Endodermal cell (in vitro differentiated cells): Measurements from ENCODE around the gene TSHZ2. TPM values are rescaled to one million over a fixed set of nuclear protein-coding genes. Genes with fewer than 3 reads are reported as not detected.

Experiments used
- DNase-seq: peaks from one replicate; pipeline ENCODE4 v3.0.0-alpha.2; 2017
- H3K27ac ChIP-seq: 2 replicates; pipeline ENCODE4 v1.5.1; 2013; ENCODE audit warnings: mild to moderate bottlenecking, low read depth, low read length, moderate library complexity
- H3K27me3 ChIP-seq: 2 replicates; pipeline ENCODE4 v1.6.1; 2013; ENCODE audit warnings: mild to moderate bottlenecking, low read length, moderate library complexity; ENCODE audit not compliant: insufficient read depth, control insufficient read depth, poor library complexity, severe bottlenecking
- H3K36me3 ChIP-seq: 2 replicates; pipeline ENCODE4 v1.7.0; 2013; ENCODE audit warnings: mild to moderate bottlenecking, low read length, moderate library complexity; ENCODE audit not compliant: control insufficient read depth, insufficient read depth
- H3K4me1 ChIP-seq: one replicate; pipeline ENCODE4 v1.7.0; 2013; ENCODE audit warnings: low read length; ENCODE audit not compliant: control insufficient read depth, insufficient read depth
- H3K4me3 ChIP-seq: 2 replicates; pipeline ENCODE4 v1.5.1; 2013; ENCODE audit warnings: mild to moderate bottlenecking, low read length, moderate library complexity
- H3K9ac ChIP-seq: 2 replicates; pipeline ENCODE4 v1.6.1; 2013; ENCODE audit warnings: mild to moderate bottlenecking, low read length, moderate library complexity; ENCODE audit not compliant: poor library complexity, severe bottlenecking; ENCODE audit errors: extremely low read depth
- H3K9me3 ChIP-seq: 2 replicates; pipeline ENCODE4 v1.6.1; 2013; ENCODE audit warnings: mild to moderate bottlenecking, low read length, moderate library complexity; ENCODE audit not compliant: control insufficient read depth
- H3K27ac Mint-ChIP-seq: 2 replicates; pipeline ENCODE4 v1.8.0; 2020; ENCODE audit warnings: mixed read lengths
- H3K27me3 Mint-ChIP-seq: 2 replicates; pipeline ENCODE4 v1.8.0; 2021; ENCODE audit warnings: mild to moderate bottlenecking, mixed read lengths; ENCODE audit not compliant: insufficient read depth
- H3K36me3 Mint-ChIP-seq: 2 replicates; pipeline ENCODE4 v1.8.0; 2020; ENCODE audit warnings: low read depth, mixed read lengths
- H3K4me1 Mint-ChIP-seq: 2 replicates; pipeline ENCODE4 v1.8.0; 2020; ENCODE audit warnings: mixed read lengths
- H3K4me3 Mint-ChIP-seq: 2 replicates; pipeline ENCODE4 v1.8.0; 2020; ENCODE audit warnings: mild to moderate bottlenecking, moderate library complexity, mixed read lengths
- H3K9me3 Mint-ChIP-seq: 2 replicates; pipeline ENCODE4 v1.8.0; 2020; ENCODE audit warnings: mild to moderate bottlenecking, mixed read lengths
- CTCF ChIP-seq: fragments of 200-600 bp; sonication (generic); conservative IDR thresholded peaks from 2 replicates; pipeline ENCODE4 v1.5.0; 2021; ENCODE audit warnings: antibody characterized with exemption, mild to moderate bottlenecking
- WGBS, 2 experiments: methylation state at CpG; one replicate each; pipeline versions ENCODE4 v1.1.5 to v1.1.7; 2013; ENCODE audit warnings: missing lambda C conversion rate in 2 of 2, mixed read lengths in 1 of 2; ENCODE audit not compliant: insufficient coverage in 1 of 2, insufficient read length in 1 of 2; 5-methylcytosine and 5-hydroxymethylcytosine counted together
- total RNA-seq, 2 donors: library from RNA; stranded (reverse); fragmentation: NEBNext Ultra II Directional in 1 of 2; extraction: Animal tissue kit (Norgen Biotek cat#: 25700) in 1 of 2; gene quantifications; 2 replicates in 1 of 2; 3 replicates in 1 of 2; pipeline ENCODE4 v1.2.1, GENCODE V29; 2021

Gene TSHZ2
- total RNA-seq, 2 donors from 2014 or later = 0.07 to 0.31 TPM

- no peak overlapping the region for H3K27ac Mint-ChIP-seq
- WGBS, 2 experiments = 95 to 100% methylated on average over 4 to 6 of the region's 6 CpGs
- no peaks in the 10 kb centered on the region for H3K9me3 ChIP-seq
- no peak overlapping the region for H3K9ac ChIP-seq
- no peaks in the 10 kb centered on the region for H3K36me3 Mint-ChIP-seq
- H3K27me3 Mint-ChIP-seq = no peaks in the 10 kb centered on the region
- no peaks in the 10 kb centered on the region for H3K36me3 ChIP-seq
- no peak overlapping the region for H3K4me3 Mint-ChIP-seq
- no peak overlapping the region for H3K4me3 ChIP-seq
- no peaks in the 10 kb centered on the region for H3K9me3 Mint-ChIP-seq
- no peaks in the 10 kb centered on the region for H3K27me3 ChIP-seq
- H3K4me1 Mint-ChIP-seq = peaks cover 2% of the 10 kb centered on the region
- no peak overlapping the region for H3K27ac ChIP-seq
- no peaks in the 10 kb centered on the region for H3K4me1 ChIP-seq
- DNase-seq = no peak
- TF ChIP-seq CTCF = no peak
Observed at GRCh38 chr20:52996658-52997057, 24.5 kb downstream of the TSHZ2 start.

- TF ChIP-seq CTCF = no peak
- Mint-ChIP-seq H3K9me3 (no peaks in the 10 kb centered on the region), H3K4me3 (no peak overlapping the region), H3K27ac (no peak overlapping the region), H3K36me3 (no peaks in the 10 kb centered on the region), H3K4me1 (peaks cover 2% of the 10 kb centered on the region), H3K27me3 (no peaks in the 10 kb centered on the region)
- no peak for DNase-seq
- Histone ChIP-seq H3K9me3 (no peaks in the 10 kb centered on the region), H3K4me1 (no peaks in the 10 kb centered on the region), H3K4me3 (no peak overlapping the region), H3K27me3 (no peaks in the 10 kb centered on the region), H3K27ac (no peak overlapping the region), H3K36me3 (no peaks in the 10 kb centered on the region), H3K9ac (no peak overlapping the region)
- 94 to 98% methylated on average over 5 to 6 of the region's 6 CpGs for WGBS, 2 experiments
Observed at GRCh38 chr20:52998268-52998667, 26.1 kb downstream of the TSHZ2 start.

GRCh38 chr20:52999040-52999439, 26.9 kb downstream of the TSHZ2 start:
- H3K4me1 Mint-ChIP-seq = peaks cover 2% of the 10 kb centered on the region
- H3K27ac Mint-ChIP-seq = no peak overlapping the region
- Histone ChIP-seq H3K4me1 (no peaks in the 10 kb centered on the region), H3K9ac (no peak overlapping the region), H3K4me3 (no peak overlapping the region), H3K9me3 (no peaks in the 10 kb centered on the region), H3K36me3 (no peaks in the 10 kb centered on the region), H3K27me3 (no peaks in the 10 kb centered on the region), H3K27ac (no peak overlapping the region)
- no peak overlapping the region for H3K4me3 Mint-ChIP-seq
- no peak for TF ChIP-seq CTCF
- H3K27me3 Mint-ChIP-seq = no peaks in the 10 kb centered on the region
- no peaks in the 10 kb centered on the region for H3K9me3 Mint-ChIP-seq
- no peak for DNase-seq
- H3K36me3 Mint-ChIP-seq = no peaks in the 10 kb centered on the region
- 93 to 100% methylated on average over 1 to 2 of the region's 2 CpGs for WGBS, 2 experiments
